HG03064 (cell line): ENCODE results near the gene GALNT2.

ENCODE experiments used
- ATAC-seq: cut with Tn5 transposase; IDR thresholded peaks from one replicate; pipeline ENCODE4 v1.9.1; 2021; ENCODE audit warnings: low read depth; ENCODE audit not compliant: unreplicated experiment

GALNT2 gene

DNA sequence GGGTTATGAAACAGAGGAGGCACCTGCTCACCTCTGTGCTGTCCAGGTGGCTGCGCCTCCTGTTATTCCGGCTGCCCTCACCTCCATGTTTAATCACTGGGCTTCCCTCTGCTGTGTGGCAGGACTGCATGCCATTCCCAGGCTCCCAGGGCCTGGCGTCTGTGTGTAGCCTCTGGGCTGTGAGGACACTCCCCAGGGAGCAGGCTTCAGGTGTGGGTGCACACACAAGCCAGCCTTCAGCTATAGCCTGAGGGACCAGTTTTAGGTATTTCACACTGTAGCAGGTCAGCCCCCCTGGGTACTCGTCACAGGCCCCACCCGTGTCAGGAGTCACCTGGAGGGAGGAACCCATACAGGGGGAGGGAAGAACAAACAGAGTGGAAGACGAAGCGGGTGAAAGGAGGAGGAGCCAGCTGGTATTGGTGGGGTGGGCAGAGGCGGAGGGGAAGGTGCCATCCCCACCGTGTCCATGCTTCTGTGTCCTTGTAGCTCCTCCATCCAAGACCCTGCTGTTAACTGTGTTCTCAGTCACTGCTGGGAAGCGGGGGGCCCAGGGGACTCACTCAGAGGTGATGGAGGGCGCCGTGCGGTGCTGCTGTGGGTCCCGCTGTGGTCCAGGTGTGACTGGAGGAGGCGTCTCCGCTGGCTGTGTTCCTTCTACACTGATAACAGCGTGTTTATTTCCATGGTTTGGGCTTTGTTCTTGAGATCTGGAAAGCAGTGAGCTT, 200.5 kb downstream of the GALNT2 start:
- ATAC-seq, result no peak

DNA sequence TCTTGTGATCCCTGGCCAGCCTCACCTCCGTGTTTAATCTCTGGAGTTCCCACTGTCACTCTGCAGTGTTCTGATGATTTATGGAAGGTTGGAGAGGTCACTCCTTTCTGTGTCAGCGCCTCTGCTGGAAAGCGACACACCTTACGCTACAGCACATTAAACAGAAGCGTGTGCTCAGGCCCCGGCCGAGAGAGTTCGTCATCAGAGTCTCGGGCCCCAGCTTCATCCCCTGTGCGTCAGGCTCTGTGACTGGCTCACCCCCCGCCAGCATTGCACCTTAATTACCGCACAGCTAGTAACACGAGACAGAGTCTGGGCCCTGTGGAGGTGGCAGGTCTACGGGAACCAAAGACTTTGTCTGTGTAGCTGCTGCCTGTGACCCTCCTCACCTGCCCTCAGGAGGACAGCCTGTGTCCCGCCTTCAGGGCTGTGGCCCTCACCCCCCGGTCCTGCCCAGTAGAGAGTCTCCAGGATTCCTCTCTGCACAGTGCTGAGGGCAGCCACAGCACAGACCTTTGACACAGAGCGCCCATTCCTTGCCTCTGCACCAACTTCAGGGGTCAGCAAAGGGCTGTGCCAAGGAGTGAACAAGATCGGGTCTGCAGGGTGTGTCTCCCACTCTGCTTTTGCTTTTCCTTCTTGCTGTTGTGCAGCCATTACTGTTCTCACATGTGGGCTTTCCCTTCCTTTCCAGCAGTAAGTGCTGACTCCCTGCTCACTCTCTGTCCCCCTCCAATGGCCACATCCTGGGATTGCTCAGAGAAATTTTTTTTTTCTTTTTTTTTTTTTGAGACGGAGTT, 201.5 kb downstream of the GALNT2 start:
- no peak for ATAC-seq

DNA sequence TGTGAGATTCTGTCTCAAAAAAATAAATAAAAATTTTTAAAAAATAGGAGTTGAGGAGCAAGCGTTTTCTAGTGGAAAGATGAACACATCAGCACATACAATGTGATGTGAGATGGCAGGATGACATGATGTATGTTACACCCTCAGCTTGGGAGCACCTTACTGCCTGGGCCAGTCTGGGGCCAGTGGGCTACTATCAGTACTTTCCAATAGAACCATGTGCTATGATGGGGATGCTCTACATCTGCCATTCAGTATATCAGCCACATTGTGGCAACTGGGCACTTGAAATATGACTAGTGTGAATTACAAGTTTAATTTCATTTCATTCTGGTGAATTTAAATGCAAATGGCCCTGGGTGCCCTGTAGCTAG, 203.1 kb downstream of the GALNT2 start:
- no peak for ATAC-seq

DNA sequence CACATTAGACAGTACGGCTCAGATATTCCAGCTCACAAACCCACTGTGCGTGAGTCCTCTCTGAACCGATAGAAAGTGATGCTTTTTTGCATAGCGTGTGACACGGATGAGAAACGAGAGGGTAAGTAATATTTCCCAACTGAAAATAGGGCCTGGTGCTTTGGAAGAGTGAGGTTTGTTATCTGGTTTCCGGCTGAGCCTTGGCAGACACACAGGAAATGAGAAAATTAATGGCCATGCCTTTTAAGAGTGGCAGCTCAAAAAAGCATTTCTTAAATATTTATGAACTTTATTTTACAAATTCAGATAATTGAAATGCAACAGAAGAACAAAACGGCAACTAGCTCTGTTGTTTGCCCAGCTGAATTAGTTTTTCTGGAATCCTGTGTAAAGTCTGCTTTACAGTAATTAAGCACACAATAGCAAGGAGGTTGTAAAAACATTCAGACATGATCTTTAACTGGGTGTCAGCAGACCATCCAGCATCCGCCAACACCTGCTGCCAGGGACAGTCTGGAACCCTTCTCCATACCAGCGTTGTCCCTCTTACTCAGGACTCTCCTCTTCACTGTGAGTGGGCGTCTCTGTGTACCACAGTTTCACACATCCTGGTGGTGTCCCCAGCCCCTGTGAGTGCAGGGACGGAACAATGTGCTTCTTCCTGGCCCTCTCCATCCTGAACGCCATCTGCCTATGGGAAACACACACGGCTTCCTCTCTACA, 203.7 kb downstream of the GALNT2 start:
- ATAC-seq, result peak; percentile 70

DNA sequence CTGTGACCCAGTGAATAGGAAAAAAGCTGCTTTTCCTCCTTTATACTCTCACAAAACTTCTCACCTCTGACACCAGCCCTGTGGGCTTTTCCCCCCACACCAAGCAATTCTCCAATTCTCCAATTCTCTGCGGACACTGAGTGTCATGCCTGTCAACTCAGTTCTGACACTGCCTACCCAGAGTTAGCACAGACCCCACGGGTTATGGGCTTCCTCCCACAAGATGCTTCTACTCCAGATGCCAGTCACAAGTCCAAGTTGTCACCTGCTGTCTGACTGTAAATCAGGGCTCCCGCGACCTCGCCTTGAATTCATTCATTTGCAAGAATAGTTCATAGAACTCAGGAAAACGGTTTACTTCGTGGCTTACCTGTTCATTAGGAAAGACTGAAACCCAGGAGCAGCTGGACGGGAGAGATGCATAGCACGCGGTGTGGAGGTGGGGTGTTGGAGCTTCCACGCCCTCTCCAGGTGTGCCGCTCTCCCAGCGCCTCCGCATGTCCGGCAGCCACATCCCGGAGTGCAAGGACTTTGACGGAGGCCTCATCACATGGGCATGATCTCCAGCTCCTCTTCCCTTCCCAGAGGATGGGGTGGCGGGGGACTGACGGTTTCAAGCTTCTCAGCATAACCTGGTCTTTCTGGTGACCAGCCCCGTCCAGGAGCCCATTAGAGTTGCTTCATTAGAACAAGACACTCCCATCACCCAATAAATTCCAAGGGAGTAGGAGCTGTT, 204.4 kb downstream of the GALNT2 start:
- no peak for ATAC-seq

DNA sequence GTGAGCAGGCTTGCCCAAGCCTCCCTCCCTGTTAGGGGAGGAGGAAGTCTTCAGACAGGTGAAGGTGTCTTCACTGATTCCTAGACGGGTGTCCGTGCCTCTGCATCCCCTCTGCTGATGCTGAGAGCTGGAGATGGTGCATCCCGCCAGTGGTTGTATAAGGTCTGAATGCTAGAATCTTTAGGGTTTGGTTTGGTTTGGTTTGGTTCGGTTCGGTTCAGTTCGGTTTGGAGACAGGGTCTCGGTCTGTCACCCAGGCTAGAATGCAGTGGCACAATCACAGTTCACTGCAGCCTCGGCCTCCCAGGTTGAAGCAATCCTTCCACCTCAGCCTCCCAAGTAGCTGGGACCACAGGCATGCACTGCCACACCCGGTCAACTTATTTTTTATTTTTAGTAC, 205.5 kb downstream of the GALNT2 start:
- no peak for ATAC-seq

DNA sequence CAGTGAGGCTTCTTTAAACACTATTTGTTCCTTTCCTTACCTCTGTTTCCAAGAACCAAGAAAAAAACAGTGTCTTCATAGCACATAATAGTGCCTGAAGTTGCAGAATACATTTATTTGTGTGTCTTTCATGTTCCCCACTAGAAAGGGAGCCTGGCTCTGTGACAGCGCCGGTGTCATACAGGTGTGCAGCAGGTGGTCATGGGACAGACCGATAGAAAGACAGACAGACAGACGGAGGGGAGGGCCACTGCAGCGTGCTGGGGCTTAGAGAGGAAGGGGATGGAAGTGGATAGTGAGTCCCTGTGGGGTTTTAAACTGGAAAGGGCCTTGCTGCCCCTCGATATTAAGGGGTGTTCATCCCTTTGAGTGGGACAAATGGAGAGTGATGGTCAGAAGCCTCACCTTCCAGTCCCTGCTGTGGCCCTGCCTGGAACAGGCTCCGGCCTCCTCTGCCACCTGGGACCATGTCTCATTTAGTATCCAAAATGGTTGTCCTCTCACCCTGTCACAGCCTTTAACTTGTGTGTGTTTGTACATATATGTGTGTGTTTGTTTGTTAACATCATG, 206.2 kb downstream of the GALNT2 start:
- no peak for ATAC-seq

DNA sequence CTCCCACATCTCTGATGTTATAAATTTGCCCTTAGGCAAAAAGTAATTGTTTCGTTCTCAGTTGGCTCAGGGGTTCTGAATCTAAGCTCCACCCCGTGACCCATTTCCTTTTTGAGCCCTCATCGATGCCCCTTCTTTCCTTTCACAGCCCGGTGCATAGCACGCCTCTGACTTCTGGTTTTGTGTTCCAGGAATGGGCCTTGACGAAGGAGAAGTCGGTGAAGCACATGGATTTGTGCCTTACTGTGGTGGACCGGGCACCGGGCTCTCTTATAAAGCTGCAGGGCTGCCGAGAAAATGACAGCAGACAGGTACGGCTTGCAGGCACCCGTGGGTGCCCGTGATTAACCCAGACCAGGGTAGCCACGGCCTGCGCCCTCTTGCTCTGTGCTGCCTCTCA, 207.2 kb downstream of the GALNT2 start:
- no peak for ATAC-seq

DNA sequence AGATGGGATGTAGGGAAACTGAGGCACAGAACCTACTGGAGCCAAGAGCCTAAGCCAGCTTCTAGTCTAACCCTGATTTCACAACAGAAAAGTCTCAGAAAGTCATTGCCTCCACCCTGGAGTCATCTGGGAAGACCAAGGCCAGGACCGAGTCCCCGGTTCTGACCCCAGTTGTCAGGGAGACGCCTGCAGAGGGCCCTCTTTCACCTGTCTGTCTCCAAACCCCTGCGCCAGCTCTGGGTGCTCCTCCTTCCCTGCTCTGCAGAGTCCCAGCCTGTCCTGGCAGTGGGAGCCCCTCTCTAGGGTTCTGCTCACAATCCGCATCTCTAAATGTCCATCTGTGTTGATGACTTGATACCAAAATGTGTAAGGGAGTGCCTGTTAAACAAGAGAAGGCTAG, 209.4 kb downstream of the GALNT2 start:
- no peak for ATAC-seq

DNA sequence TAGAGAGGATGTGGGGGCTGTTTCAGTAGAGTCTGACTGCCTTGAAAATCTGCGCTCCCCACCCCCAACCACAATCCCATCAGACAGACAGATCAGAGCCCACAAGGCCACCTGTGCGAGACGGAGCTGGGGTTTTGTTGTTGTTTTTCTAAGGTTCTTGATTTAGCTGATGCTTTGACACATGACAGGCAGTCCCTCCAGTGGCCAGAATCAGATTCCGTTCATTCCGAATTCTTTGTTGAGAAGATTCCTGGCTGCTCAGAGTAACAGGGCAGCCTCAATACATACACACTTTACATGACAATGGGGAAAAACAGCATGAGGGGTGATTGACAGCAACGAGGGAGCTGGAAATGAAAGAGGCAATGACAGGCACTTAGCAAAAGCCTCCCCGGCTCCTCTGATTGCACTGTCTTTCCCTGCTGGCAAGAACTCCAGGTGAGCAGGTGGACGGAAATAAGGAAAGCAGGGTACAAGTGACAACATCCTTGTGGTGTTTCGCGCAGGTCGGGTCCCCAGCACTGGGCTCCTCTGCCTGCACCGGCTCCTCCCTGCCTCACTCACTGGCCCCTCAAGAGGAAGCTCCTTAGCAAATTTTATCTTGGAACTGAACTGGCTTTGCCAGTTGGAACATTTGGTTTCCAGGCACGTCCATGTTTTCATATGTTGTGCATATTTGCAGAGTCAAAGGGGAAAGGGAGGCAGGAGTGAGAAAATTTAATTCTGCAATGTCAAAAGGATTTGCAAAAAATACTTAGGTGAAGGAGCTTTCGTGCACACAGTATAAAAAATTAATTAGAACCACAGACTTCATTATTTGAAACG, 210.4 kb downstream of the GALNT2 start:
- ATAC-seq, result peak; percentile 56

DNA sequence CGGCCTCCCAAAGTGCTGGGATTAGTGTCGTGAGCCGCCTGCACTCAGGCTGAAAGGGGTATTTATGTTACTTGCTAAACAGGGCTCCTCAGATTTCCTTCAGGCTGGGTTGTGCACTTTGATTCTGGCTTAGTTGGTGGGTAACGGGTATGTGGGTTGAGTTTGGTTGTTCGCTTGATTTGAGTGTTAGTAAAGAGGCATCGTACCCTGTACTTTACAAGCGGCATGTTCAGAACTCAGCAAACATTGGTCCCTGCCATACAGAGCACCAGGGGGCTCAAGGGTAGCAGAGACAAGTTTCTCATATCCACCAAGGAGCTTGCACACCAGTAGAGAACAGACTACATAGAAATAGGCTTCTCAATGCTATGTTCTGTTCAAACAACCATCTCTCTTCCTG, 211.3 kb downstream of the GALNT2 start:
- ATAC-seq, result no peak

DNA sequence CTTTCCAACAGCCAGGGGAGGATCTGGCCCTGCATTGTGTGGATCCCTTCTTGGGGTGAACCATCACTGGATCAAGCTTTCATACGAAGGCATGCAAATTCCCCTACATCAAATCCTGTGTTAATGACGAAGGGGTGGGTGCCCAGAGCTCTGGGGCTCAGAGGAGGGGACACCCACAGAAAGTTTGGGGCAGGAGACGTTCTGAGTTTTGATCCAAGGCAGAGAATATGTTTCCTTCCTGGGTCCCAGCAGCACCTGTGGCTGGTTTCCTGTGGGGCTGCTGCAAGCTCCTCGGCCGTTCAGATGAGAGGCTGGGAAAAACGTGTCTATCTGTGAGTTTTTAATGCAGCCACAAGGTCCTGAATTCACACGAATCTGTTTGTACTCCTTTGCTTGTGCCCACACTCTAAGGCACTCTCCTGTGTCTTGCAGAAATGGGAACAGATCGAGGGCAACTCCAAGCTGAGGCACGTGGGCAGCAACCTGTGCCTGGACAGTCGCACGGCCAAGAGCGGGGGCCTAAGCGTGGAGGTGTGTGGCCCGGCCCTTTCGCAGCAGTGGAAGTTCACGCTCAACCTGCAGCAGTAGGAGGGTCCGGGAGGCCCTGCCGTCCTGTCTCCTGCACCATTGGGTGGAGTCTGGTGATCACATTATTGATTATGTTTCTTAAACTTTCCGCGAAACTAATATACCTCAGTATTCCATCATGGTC, 212.0 kb downstream of the GALNT2 start:
- ATAC-seq, result no peak

DNA sequence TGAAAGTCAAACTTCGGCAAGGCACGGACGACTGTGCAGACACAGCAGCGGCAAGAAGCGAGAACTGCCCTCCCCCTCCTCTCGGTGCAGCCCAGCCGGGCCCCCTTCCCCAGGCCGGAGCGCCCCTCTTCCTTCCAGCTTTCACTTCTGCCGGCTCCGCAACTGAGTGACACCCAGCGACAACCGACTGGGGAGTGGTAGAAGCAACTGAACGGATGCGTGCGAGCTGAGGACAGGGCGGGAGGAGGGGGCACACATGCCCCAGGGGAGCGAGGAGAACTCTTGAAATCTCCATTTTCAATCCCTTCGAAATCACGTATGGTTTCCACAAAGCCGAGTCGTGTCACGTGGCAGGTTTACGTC, 212.5 kb downstream of the GALNT2 start:
- ATAC-seq, result no peak

DNA sequence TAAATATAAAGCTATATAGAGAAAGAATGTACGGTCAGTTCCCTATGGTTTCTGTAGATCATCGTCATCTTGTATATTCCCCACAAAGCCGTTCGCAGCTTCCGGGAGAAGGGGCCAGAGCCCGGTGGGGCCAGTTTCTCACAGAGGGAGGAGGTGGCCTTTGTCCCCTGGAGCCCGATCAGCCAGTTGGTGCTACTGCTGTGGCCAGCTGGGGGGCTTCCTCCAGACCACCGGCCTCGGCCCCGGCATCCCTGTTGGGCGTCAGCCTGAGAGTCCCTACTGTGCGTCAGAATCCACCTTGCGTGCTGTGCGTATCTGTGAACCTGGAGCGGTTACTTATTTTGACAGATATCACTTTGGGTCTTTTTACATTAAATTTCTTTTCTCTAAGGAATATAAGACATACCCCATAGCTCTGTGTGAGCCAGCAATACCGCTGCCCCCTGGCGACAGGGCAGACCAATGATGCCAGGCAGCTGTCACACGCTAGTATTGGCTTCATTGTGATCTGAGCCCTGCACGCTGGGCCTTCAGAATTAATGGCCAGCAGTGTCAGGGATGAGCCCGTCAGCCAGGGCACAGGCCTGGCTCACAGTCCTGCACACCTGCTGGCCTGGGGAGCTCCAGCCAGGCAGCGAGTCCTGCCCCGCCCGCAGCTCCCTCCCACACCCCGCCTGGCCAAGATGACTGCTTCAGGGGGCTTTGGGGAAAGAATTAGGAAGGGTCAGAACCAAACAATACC, 213.2 kb downstream of the GALNT2 start:
- no peak for ATAC-seq

DNA sequence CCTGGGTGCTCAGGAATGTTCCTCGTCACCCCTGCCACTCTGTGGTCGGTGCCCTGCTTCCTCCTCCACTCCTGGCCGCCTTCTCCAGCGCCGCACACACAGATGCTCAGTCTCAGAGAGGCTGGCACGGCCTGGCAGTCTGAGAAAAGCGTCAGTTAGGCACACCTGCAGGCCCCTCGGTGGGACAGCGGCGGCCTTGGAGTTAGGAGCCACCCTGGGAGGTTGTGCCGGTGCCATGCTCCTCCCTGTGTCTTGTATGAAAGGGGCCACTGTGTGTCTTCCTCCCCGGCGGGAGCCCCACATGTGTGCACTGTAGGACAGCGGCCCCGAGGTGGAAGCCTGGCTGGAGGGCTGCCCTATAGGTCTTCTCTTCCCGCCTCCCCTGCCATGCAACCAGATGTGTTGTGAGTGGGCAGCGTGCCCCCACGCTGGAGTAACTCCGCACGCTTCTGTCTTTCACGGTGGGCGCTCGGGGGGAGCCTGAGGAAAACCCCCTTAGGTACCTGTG, 213.9 kb downstream of the GALNT2 start:
- ATAC-seq, result no peak

DNA sequence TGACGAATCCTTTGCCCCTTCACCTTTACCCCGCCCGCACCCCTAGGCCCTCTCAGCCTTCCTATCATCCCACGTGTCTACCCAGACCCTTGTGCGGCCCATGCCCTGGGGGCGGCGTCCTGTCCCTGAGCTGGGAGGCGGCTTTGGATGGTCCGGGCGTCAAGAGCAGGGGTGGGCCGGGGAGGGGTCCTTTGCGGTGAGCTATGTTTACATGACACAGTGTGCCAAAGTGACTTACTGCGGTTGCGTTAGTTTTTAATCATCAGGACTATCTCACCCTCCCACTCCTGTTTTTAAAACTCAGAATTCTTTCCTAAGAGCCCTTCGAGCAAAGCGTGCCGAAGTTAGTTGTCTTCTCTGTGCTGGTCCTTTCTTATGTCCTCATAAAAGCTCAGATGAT, 214.5 kb downstream of the GALNT2 start:
- ATAC-seq, result no peak

DNA sequence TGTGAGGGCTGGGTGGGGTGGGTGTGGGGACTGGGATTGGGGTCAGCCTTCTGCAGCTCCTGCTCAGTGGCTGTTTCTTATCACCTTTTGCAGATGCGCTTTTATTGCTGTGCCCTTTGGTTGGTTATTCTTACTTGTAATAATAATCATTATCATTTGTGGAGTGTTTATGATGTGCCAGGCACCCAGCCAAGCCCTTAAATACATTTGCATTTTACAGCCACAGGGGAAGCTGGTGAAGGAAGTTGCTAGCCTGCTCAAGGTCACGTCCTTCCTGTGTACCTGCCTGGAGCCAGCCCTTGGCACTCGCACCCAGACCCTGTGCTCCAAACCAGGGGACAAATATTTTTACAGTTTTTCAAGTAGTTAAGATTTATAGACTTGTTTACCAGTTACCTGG, 215.1 kb downstream of the GALNT2 start:
- no peak for ATAC-seq

DNA sequence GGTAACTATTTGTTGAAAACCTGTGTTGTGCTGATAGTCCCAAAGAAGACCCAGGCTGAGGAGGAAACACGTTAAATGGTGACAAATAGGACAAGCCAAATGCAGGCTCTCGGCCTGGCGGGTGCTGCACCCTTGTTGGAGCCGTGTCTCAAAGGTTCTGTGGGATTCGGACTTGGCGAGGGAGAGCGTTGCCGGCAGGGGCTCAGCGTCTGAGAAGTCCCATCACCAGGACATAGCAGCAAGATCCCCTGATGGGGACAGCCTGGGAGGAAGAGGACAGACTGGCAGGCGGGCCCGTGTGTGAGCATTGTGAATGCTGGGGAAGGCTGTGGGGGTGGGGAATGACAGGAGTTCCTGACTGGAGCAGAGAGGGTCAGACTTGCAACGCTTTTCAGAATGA, 216.6 kb downstream of the GALNT2 start:
- ATAC-seq, result no peak
